NCI-H2029 treated with DMSO at 0.1 percent for 48 hours (cell line): ENCODE data around the gene HOXB8.

Experiments used
- DNase-seq: peaks from one replicate; lab custom pipeline; 2025; lab: John Stamatoyannopoulos, UW

HOXB8 gene

GRCh38 chr17:48596000-48596734 lies 18.9 kb downstream of the HOXB8 start:
- DNase-seq: no peak

GRCh38 chr17:48595278-48595999 lies 19.7 kb downstream of the HOXB8 start:
- no peak for DNase-seq

GRCh38 chr17:48594538-48595277 lies 20.4 kb downstream of the HOXB8 start:
- DNase-seq: no peak

- DNase-seq: peak; percentile 82
These were observed 21.1 kb downstream of the HOXB8 start for GRCh38 chr17:48593840-48594537.

DNA sequence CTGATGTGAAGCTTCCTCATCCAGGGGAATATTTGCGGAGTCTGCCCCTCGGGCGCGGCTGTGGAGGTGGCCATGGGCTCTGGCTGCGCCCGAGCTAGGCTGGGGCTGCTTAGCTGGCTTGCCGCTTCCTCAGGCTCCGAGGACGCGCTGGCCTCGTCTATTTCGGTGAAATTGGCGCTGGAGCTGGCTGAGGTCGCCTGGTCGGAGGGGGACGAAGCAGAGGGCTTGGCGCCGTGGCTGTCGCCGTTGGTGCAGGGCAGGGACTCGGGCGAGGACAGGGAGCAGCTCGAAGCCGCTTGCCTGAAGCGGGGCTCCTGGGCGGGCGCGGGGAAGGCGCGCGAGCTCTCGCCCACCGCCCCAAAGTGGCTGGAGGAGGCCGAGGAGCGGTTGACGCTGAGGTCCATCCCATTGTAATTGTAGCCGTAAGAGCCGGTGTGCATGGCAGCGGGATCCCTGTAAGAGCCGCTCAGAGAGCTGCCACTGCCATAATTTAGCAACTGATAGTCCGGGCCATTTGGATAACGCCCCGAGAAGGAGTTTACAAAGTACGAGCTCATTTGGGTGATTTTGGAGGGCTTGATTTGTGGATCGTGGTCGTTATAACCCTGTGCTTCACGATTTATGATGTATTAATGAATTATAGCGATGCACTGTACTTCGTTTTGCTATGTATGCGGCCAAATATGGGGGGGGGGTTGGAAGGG lies 21.8 kb downstream of the HOXB8 start, which contains the start of gene HOXB5:
Gene HOXB5 (minus strand): TSS at position 654 of the 704 bp plus-strand sequence. CDS start 97 bp downstream, at position 557.
- DNase-seq: no peak

DNA sequence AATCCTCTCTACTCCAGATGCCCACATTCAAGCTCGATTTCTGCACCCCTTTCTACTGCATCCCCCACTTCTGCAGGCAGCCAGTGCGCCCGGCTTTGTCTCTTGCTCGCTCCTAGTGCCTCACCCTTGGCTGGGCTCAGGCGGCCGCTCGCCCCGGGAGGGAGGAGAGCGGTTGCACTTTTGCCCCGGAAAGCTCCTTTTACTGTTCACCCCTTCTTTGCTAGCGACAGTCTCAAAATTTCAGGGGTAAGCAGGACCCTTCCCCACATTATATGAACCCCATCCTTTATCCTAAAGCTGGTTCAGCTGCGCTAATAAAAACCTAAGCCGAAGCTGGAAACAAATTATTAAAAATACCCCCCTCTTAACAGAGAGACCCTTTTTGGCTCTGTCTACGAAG lies 22.5 kb downstream of the HOXB8 start:
- no peak for DNase-seq

- DNase-seq: peak; percentile 46
These were observed 23.0 kb downstream of the HOXB8 start for GRCh38 chr17:48592057-48592514.

DNA sequence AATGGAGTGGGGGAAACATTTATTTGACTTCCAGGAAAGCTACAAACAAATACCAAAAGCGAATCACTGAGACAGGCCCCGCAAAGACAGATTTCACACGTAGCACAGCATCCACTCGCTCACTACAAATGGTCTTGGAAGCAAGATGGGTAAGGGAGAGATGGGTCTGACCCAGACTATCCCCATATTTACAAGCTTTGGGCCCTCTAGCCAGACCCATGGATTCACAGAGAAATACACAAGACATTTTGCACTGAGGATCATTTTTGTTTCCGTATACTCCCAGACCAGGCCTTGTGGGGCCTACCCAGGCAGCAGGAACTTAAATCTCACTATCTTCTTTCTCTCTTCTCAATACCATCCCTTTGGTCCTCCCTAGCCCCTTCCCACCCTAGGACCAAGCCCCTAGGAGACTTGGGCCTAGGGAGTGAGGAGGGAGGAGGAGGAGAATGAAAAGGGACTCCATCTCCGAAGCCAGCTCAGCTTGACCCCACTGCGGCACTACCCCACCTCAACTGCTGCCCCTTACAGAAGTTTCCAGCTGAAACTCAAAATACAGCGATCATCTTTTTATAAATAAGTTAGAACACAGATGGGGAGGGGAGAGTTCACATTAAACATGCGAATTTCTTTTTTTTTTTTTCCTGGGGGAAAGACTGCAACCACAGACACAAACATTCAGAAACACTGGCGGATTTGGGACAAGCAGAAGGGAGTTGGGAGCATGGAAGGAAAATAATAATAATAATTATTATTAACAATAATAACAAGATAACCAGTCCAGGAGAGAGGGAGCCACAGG lies 23.6 kb downstream of the HOXB8 start:
- DNase-seq: no peak

DNA sequence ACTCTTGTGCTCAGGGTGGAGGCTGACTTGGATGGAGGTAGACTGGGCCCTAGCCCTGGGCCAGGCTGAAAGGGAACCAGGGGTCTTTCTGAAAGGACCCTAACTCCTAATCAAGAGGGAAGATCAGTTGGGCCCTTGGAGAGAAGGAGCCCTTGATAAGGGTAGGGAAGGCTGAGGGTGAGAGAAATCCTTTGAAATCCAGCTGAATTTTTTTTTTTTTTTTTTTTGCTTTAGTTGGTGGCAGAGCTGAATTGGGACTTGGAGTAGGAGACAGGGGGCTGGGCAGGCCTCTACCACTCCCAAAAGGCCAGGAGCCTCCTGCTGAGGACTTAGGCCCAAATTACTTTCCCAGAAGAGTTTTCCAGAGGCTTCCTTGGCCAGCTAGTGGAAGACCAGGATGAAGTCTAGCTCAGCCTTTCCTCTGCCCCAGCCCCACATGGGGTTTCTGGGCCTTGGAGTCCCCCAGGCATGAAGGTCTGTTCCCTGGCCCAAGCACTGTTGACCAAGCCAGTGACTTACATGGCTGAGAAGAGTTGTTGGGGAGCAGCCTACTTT lies 24.4 kb downstream of the HOXB8 start:
- DNase-seq: no peak

- peak; percentile 40 for DNase-seq
These were observed 25.1 kb downstream of the HOXB8 start, which contains the start of gene HOXB3 for GRCh38 chr17:48589831-48590606. HOXB3 (minus strand) TSS chr17:48590241; CDS start chr17:48552474, 37,767 bp downstream.

DNA sequence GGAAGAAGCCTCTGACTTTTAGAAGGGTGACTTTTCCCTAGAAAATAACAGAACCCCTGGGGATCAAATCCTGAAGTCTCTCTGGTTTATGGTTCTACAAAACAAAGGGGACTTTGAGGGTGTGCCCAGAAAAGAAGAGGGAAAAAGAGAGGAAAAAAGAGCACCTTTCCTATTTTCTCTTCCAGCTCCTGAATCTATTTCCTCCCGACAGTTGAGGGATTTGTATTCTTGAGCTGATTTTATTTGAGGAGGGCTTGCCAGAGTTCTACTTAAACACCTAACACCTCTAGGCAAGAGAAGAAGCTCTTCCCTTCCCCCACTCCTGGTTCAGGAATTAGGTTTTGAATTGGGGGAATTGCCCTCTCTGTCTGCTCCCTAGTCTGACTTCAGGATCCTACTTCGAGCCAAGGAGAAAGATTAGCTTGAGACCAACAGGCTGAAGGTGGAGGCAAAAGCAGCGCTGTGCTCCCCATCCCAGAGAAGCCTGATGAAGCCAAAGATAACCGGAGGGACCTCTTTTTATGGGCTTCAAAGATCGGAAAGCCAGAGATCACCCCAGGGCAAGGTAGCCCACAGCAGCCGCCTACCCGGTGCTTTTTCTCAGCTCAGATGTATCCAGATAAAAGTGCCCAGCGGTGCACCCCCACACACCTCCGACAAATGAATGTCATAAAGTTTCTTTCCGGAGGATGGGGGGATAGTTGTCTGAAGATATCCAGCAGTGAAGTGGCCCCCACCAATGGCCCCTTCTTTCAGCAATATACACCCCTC lies 25.8 kb downstream of the HOXB8 start:
- peak; percentile 46 for DNase-seq

DNA sequence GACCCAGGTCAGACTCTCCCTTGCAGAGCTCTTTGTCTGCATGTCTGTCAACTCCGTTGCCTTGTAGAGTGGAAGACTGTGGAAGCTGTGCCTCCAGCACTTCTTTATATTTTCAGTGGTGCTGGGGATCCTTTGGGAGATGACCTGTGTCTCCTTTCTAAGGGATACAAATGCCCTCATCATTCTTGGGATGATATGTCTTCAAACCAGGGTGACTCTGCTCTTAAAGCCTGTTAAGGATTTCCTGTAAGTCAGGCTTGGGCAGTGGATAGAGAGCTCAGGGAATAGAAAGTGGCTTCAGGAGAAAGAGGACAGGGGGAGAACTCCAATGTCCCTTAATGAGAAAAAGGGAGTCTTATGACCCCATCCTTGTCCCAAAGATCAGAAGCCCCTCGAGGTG lies 26.6 kb downstream of the HOXB8 start:
- DNase-seq: no peak

GRCh38 chr17:48588074-48588415 lies 27.0 kb downstream of the HOXB8 start:
- DNase-seq: no peak

DNA sequence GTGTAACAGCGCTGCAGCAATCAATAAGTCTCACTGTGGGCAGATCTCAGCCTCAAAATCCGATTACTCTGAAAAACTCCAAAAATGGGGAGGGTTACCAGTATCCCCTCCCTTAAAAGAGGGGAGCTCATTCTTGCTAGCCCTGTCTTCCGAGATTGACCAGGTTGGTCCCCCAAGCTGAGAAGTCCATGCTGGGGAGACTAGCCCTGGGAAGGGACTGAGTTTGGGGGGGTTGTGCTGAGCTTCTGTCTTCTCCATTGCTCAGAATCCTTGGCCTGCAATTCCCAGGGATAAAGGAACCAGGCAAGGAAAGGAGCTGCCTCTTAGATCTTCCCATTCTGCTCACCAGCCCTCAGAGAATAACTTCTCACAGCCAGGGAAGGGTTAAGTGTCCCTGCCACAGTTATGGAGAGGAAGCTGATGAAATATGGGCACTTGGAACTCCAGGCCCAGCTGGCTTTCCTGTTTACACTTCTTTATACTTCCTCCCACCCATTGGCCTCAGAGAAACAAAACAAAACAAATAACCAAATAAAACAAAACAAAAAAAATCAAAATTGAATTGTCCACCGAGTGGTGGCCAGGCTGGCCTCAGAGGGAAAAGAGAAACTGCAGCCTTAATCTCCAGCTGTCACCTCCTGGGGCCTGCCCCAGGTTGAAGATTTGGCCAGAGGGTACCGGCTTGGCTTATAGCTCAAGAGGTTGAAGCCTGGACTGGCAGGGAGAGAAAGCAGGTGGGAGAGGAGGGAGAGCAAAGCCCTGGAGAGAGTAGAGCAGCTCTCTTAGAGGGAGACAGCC lies 27.6 kb downstream of the HOXB8 start:
- DNase-seq: peak; percentile 89

DNA sequence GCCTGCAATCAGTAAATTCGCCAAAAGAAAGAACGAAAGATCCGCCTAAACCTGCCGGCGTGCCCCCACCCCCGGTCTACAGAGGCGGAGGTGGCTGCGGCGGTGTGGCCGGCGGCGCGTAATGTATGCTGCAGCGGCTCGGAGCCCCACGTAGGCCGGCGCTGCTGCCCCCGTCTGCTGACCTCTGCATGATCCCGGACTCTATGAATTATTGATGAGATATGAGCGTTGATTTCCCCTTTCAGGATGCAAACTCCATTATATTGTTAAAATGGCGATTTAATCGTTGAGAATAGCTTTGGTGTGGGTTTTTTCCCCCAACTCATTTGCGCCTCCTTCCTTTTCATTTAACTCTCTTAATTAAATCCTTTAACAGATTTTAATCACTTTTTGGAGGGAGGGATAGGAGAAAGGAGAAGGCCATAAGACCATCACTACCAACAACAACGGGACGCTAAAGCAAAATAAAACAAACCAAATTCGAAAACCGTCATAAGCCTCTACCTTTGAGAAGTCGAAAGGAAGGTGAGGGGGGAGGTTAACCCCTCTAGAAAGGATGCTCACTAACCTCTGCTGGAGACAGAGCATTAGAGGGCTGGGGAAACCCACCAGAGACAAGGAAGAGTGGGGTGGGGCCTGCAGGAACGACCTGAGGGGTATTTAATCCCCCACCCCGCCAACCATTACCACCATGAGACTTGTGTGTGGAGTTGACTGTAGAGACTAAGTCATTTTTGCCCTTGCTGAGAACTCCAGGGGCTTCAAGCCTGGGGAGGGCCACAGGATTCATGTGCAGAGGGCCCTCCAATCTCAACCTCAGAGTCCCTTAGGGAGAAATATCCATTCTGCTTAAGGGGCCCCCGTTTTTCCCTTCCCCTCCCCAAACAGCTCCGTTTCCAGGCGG lies 28.5 kb downstream of the HOXB8 start:
- no peak for DNase-seq

DNA sequence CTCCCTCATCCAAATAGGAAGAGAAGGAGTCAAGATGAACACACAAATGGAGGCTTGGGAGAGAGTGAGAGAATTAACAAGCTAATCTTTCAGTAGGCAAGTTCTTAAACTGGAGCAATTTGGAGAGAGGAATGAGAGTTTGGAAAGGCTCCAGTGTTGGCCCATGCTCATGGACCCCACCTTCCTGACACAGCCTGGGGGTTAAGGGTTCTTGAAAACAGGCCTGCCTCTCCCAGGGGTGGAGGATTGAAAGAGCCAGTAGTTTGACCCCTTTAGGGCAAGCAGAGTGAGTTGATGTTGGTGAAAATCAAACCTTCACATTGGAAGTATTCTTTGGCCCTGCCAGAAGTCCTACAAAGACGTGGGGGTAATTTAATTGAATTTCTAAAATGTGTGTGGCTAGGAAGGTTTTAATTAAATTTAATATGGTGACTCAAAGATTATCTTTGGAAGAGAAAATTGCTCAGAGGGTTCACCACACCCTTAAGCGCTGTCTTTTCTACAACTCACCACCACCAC lies 30.8 kb downstream of the HOXB8 start:
- peak; percentile 48 for DNase-seq
